GM12864 (cell line): ENCODE results near the gene HDAC11.

ENCODE experiments used
- DNase-seq: peaks from one replicate; pipeline ENCODE4 v3.0.0-alpha.2; 2011; ENCODE audit warnings: low read depth
- H3K4me3 ChIP-seq: 2 replicates; pipeline ENCODE4 v1.5.1; 2011; ENCODE audit warnings: mild to moderate bottlenecking, low read depth, low read length, control low read depth
- TF ChIP-seq, protein P1 (sequence below): IDR thresholded peaks from 2 replicates; pipeline ENCODE4 v1.5.1; 2011; ENCODE audit warnings: low read depth, mild to moderate bottlenecking, moderate library complexity, low read length, control low read depth, inconsistent platforms; ENCODE audit errors: missing control alignments

The HDAC11 gene

DNA sequence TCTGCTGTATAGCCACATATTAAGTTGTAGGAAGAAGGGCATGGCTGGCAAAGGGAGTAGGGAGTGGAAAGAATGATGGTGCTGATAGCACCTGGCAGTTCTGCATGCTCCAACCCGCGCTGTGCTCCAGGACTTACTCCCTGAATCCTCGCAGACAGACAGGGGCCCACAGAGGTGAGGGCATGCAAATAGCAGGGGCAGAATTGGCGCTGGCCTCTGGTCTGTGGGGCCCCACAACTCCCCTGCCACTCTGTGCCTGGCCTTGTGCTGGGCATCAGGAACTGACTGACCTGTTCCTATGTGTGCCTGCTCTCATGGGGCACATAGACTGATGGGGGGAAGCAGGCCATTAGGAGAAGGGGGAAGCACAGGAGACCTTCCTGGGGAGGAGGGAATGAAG is 20.9 kb downstream of the HDAC11 start:
- H3K4me3 ChIP-seq: no peak overlapping the region
- TF ChIP-seq, protein P1, sequence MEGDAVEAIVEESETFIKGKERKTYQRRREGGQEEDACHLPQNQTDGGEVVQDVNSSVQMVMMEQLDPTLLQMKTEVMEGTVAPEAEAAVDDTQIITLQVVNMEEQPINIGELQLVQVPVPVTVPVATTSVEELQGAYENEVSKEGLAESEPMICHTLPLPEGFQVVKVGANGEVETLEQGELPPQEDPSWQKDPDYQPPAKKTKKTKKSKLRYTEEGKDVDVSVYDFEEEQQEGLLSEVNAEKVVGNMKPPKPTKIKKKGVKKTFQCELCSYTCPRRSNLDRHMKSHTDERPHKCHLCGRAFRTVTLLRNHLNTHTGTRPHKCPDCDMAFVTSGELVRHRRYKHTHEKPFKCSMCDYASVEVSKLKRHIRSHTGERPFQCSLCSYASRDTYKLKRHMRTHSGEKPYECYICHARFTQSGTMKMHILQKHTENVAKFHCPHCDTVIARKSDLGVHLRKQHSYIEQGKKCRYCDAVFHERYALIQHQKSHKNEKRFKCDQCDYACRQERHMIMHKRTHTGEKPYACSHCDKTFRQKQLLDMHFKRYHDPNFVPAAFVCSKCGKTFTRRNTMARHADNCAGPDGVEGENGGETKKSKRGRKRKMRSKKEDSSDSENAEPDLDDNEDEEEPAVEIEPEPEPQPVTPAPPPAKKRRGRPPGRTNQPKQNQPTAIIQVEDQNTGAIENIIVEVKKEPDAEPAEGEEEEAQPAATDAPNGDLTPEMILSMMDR: no peak
- no peak for DNase-seq

DNA sequence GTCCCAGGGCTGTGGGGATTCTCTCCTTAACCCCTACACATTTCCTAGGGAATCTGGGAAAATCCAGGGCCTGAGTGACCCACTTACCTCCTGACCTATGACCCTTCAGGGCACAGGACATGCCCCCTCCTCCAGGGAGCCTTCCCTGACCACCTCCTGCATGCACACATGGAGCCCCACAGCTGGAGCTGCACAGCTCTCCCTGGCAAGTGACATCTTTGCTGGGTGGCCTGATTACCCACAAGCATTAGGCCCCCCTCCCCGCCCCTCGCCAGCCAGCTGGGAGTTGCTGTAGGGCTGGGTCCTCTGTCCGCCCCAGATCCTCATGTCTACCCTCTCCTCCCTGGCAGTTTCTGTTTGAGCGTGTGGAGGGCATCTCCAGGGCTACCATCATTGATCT is 21.4 kb downstream of the HDAC11 start:
- DNase-seq: no peak

DNA sequence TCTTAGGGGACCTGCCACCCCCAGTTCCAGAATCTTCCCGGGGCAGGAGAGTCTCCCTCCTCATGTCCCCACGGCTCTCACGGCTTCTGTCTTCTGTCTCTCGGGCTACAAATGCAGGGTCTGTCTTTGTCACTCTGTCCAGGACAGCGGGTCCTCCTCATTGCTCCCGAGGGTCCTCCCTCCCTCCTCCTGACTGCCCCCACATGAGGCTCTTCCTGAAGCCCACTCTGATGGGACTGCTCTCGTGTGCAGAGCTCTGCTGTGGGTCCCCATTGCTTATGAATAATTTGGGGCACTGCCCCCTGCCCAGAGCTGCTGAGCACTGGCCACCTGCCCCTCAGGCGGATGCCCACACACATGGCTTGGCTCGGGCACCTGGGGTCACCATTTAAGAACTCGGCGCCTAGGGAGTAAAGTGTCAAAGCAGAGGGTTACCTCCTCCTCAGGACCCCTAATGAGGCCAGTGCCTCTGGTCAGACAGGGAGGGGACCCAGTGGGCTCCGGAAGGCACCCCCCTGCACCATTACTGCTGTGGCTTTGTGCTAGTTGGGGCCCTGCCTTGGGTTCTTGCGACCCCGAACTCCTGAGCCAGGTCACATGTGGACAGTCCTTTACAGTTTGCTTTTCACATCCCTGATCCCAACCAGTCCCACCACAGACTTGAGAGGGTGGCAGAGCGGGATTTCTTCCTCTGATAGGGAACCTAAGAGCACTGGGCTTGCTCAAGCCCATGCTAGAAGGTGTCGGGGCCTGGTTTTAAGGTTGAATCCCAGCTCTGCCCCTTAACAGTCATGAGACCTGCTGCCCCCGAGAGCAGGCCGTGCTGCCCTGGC is 22.1 kb downstream of the HDAC11 start:
- H3K4me3 ChIP-seq: no peak overlapping the region
- no peak for DNase-seq
- TF ChIP-seq, protein P1: no peak

More for the DNA sequence above, 21.4 kb downstream of the HDAC11 start:
- TF ChIP-seq, protein P1: no peak
- no peak overlapping the region for H3K4me3 ChIP-seq

DNA sequence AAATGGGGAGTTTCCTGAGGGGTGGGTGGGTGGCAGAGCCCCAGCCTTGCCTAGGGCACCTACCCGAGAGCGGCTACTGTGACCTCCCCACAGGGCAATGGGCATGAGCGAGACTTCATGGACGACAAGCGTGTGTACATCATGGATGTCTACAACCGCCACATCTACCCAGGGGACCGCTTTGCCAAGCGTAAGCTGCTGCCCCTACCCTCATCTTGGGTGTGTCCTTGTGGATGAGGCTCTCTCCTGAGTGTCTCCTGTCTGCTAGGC is 22.6 kb downstream of the HDAC11 start:
- H3K4me3 ChIP-seq: no peak overlapping the region
- no peak for DNase-seq
- TF ChIP-seq, protein P1: no peak

- H3K4me3 ChIP-seq: no peak overlapping the region
- DNase-seq: no peak
These were observed 24.2 kb downstream of the HDAC11 start for GRCh38 chr3:13504161-13504831.

GRCh38 chr3:13505147-13506130 is 25.3 kb downstream of the HDAC11 start:
- TF ChIP-seq, protein P1: no peak
- no peak overlapping the region for H3K4me3 ChIP-seq
- no peak for DNase-seq

More at GRCh38 chr3:13504161-13504831, 24.2 kb downstream of the HDAC11 start:
- TF ChIP-seq, protein P1: no peak
